GM23338 (cell line): ENCODE measurements around the gene DPYD. TPM values are rescaled to one million over a fixed set of nuclear protein-coding genes. Genes with fewer than 3 reads are reported as not detected.

Experiments used
- ATAC-seq: fragments of 200-7000 bp; cut with Tn5 transposase; 3 replicates; pipeline ENCODE4 v1.9.1; 2020
- DNase-seq: peaks from one replicate; pipeline ENCODE4 v3.0.0-alpha.2; 2015; ENCODE audit warnings: low spot score
- H2AFZ ChIP-seq: fragments of 200-600 bp; sonication (generic); 2 replicates; pipeline ENCODE4 v1.8.0; 2016; ENCODE audit warnings: antibody characterized with exemption, mild to moderate bottlenecking, moderate library complexity
- H3F3A ChIP-seq: fragments of 200-600 bp; sonication (generic); replicated peaks from 2 replicates; pipeline ENCODE4 v1.8.0; 2017; ENCODE audit warnings: antibody characterized with exemption, mixed run types, low read depth
- H3K27ac ChIP-seq: fragments of 200-600 bp; sonication (generic); 2 replicates; pipeline ENCODE4 v1.6.1; 2016; ENCODE audit warnings: low read depth
- H3K27me3 ChIP-seq: fragments of 200-600 bp; sonication (generic); 2 replicates; pipeline ENCODE4 v1.8.0; 2016; ENCODE audit warnings: mild to moderate bottlenecking, mixed run types, moderate library complexity; ENCODE audit not compliant: insufficient read depth
- H3K36me3 ChIP-seq: fragments of 200-600 bp; sonication (generic); 2 replicates; pipeline ENCODE4 v1.8.0; 2016; ENCODE audit warnings: mild to moderate bottlenecking; ENCODE audit not compliant: insufficient read depth
- H3K4me1 ChIP-seq: fragments of 200-600 bp; sonication (generic); 2 replicates; pipeline ENCODE4 v1.8.0; 2016; ENCODE audit warnings: mild to moderate bottlenecking, moderate library complexity; ENCODE audit not compliant: insufficient read depth
- H3K4me2 ChIP-seq: fragments of 200-600 bp; sonication (generic); 2 replicates; pipeline ENCODE4 v1.7.1; 2017; ENCODE audit warnings: mixed run types
- H3K4me3 ChIP-seq: fragments of 200-600 bp; sonication (generic); 2 replicates; pipeline ENCODE4 v1.6.1; 2016; ENCODE audit warnings: mixed run types
- H3K79me2 ChIP-seq: fragments of 200-600 bp; sonication (generic); replicated peaks from 2 replicates; pipeline ENCODE4 v1.8.0; 2017; ENCODE audit warnings: mild to moderate bottlenecking; ENCODE audit not compliant: insufficient read depth
- H3K9me2 ChIP-seq: fragments of 200-600 bp; sonication (generic); 2 replicates; pipeline ENCODE4 v1.8.0; 2017; ENCODE audit not compliant: insufficient read depth
- H4K20me1 ChIP-seq: fragments of 200-600 bp; sonication (generic); replicated peaks from 2 replicates; pipeline ENCODE4 v1.8.0; 2017; ENCODE audit warnings: mild to moderate bottlenecking; ENCODE audit not compliant: insufficient read depth
- H3K27ac Mint-ChIP-seq: 2 replicates; pipeline ENCODE4 v1.8.0; 2020; ENCODE audit warnings: inconsistent platforms, mild to moderate bottlenecking, moderate library complexity, mixed read lengths
- H3K27me3 Mint-ChIP-seq: 3 replicates; pipeline ENCODE4 v1.8.0; 2022; ENCODE audit warnings: low read depth, mild to moderate bottlenecking, moderate library complexity, mixed read lengths, inconsistent platforms; ENCODE audit not compliant: insufficient read depth, poor library complexity
- H3K36me3 Mint-ChIP-seq: 3 replicates; pipeline ENCODE4 v1.8.0; 2021; ENCODE audit warnings: low read depth, mild to moderate bottlenecking, inconsistent platforms, moderate library complexity, mixed read lengths
- H3K4me1 Mint-ChIP-seq: 3 replicates; pipeline ENCODE4 v1.8.0; 2020; ENCODE audit warnings: mild to moderate bottlenecking, inconsistent platforms, mixed read lengths
- H3K4me3 Mint-ChIP-seq: 3 replicates; pipeline ENCODE4 v1.8.0; 2021; ENCODE audit warnings: moderate library complexity, mild to moderate bottlenecking, inconsistent platforms, mixed read lengths
- H3K9me3 Mint-ChIP-seq: 3 replicates; pipeline ENCODE4 v1.8.0; 2020; ENCODE audit warnings: moderate library complexity, mild to moderate bottlenecking, inconsistent platforms, mixed read lengths
- CREB1 ChIP-seq: fragments of 250-450 bp; sonication (Bioruptor Pico); IDR thresholded peaks from 2 replicates; pipeline ENCODE4 v1.5.0; 2020; ENCODE audit warnings: low read depth, mild to moderate bottlenecking, moderate library complexity
- CTCF ChIP-seq, 2 experiments: fragments of 200-600 bp in 1 of 2; sonication (generic) in 1 of 2; conservative IDR thresholded peaks; 2 replicates each; pipeline versions ENCODE4 v1.5.1 to v1.6.1; 2016 to 2017; ENCODE audit warnings: antibody characterized with exemption in 2 of 2, low read depth in 2 of 2, mild to moderate bottlenecking in 2 of 2, moderate library complexity in 1 of 2
- EZH2 ChIP-seq: fragments of 200-600 bp; sonication (generic); IDR thresholded peaks from one replicate; pipeline ENCODE4 v1.8.0; 2017; ENCODE audit warnings: antibody characterized with exemption, mild to moderate bottlenecking, low read depth; ENCODE audit not compliant: unreplicated experiment
- EZH2phosphoT487 ChIP-seq: fragments of 200-600 bp; sonication (generic); IDR thresholded peaks from one replicate; pipeline ENCODE4 v1.8.1; 2018; ENCODE audit warnings: antibody characterized with exemption; ENCODE audit not compliant: unreplicated experiment
- JUNB ChIP-seq: IDR thresholded peaks from one replicate; pipeline ENCODE4 v1.6.1; 2016; ENCODE audit warnings: antibody characterized with exemption; ENCODE audit not compliant: unreplicated experiment
- NANOG ChIP-seq: IDR thresholded peaks from 2 replicates; pipeline ENCODE4 v1.6.1; 2016; ENCODE audit warnings: antibody characterized with exemption, borderline replicate concordance
- STAT1 ChIP-seq: IDR thresholded peaks from one replicate; pipeline ENCODE4 v1.6.1; 2016; ENCODE audit warnings: antibody characterized with exemption; ENCODE audit not compliant: unreplicated experiment
- ZNF114 ChIP-seq: fragments of 250-450 bp; sonication (Bioruptor Pico); IDR thresholded peaks from 2 replicates; pipeline ENCODE4 v1.5.0; 2020; ENCODE audit warnings: mild to moderate bottlenecking, moderate library complexity
- ZNF331 ChIP-seq: fragments of 250-450 bp; sonication (Bioruptor Pico); IDR thresholded peaks from 2 replicates; pipeline ENCODE4 v1.5.0; 2020; ENCODE audit warnings: low read depth, mild to moderate bottlenecking, moderate library complexity
- ZNF462 ChIP-seq: fragments of 250-450 bp; sonication (Bioruptor Pico); IDR thresholded peaks from 2 replicates; pipeline ENCODE4 v1.5.0; 2020; ENCODE audit warnings: mild to moderate bottlenecking, moderate library complexity
- polyA plus RNA-seq: library from polyadenylated mRNA; unstranded; fragments of >200 nt; fragmentation: Nextera tagmentation; extraction: Ambion mirVana; gene quantifications from 2 replicates; pipeline ENCODE4 v1.2.1, GENCODE V29; 2016
- total RNA-seq: library from RNA; depleted of rRNA; stranded (reverse); fragments of >200 nt; shearing (Covaris generic); gene quantifications from 2 replicates; pipeline ENCODE4 v1.2.3, GENCODE V29; 2014

Gene DPYD
- total and polyA plus RNA-seq, 2 experiments from 2014 or later = 0.50 to 1.6 TPM

GRCh38 chr1:97640677-97641076, 280.2 kb downstream of the DPYD start (continued):
- TF ChIP-seq EZH2phosphoT487 (no peak), STAT1 (no peak), ZNF331 (CRISPR knock-in tag) (no peak), CREB1 (CRISPR knock-in tag) (no peak), EZH2 (no peak), JUNB (no peak), CTCF (conservative IDR thresholded peaks at IDR 0.05; ENCODE audit: low read depth in 2 of 2) (no peak)

- H3K4me1 ChIP-seq = no peaks in the 10 kb centered on the region
- Mint-ChIP-seq H3K36me3 (no peaks in the 10 kb centered on the region; the same call in 2 of the 3 replicates), H3K4me3 (no peak overlapping the region), H3K27me3 (peaks cover 1% of the 10 kb centered on the region), H3K27ac (no peak overlapping the region), H3K4me1 (no peaks in the 10 kb centered on the region), H3K9me3 (no peaks in the 10 kb centered on the region; the same call in 2 of the 3 replicates)
- H3K4me2 ChIP-seq = no peak overlapping the region
- no peaks in the 10 kb centered on the region for H4K20me1 ChIP-seq
- H3K36me3 ChIP-seq = no peaks in the 10 kb centered on the region
- no peaks in the 10 kb centered on the region for H3K27me3 ChIP-seq
- no peak overlapping the region for H2AFZ ChIP-seq
- H3K27ac ChIP-seq = no peak overlapping the region
- ATAC-seq (no peak), DNase-seq (no peak)
- no peaks in the 10 kb centered on the region for H3F3A ChIP-seq
- no peak overlapping the region for H3K4me3 ChIP-seq
- H3K9me2 ChIP-seq = no peaks in the 10 kb centered on the region; the same call in 1 of the 2 replicates
- TF ChIP-seq EZH2phosphoT487 (no peak), CTCF (conservative IDR thresholded peaks at IDR 0.05; ENCODE audit: low read depth in 2 of 2) (no peak)
- no peaks in the 10 kb centered on the region for H3K79me2 ChIP-seq
Measured at GRCh38 chr1:97636941-97637340, 283.9 kb downstream of the DPYD start.

- H3K36me3 ChIP-seq = no peaks in the 10 kb centered on the region
- H3K27me3 ChIP-seq = no peaks in the 10 kb centered on the region
- Mint-ChIP-seq H3K9me3 (no peaks in the 10 kb centered on the region), H3K36me3 (no peaks in the 10 kb centered on the region), H3K4me1 (peaks cover 4% of the 10 kb centered on the region; the same call in 2 of the 3 replicates), H3K27me3 (peaks cover 5% of the 10 kb centered on the region), H3K27ac (no peak overlapping the region), H3K4me3 (no peak overlapping the region)
- no peak overlapping the region for H3K27ac ChIP-seq
- no peak overlapping the region for H2AFZ ChIP-seq
- H3K4me1 ChIP-seq = no peaks in the 10 kb centered on the region
- no peaks in the 10 kb centered on the region; the same call in 1 of the 2 replicates for H3K9me2 ChIP-seq
- H3K4me2 ChIP-seq = no peak overlapping the region
- no peaks in the 10 kb centered on the region for H4K20me1 ChIP-seq
- ATAC-seq (no peak), DNase-seq (no peak)
- H3K79me2 ChIP-seq = no peaks in the 10 kb centered on the region
- no peaks in the 10 kb centered on the region for H3F3A ChIP-seq
- H3K4me3 ChIP-seq = no peak overlapping the region
- TF ChIP-seq NANOG (no peak), ZNF462 (CRISPR knock-in tag) (no peak), ZNF114 (CRISPR knock-in tag) (no peak)
Measured at GRCh38 chr1:97634758-97635157, 286.1 kb downstream of the DPYD start.
